SKM-1 treated with dmso at 0.1 percent for 144 hours (cell line): ENCODE measurements around the gene ALKBH3.

ENCODE experiments used
- DNase-seq: peaks from one replicate; lab custom pipeline; 2025; ENCODE audit not compliant: unreplicated experiment; lab: John Stamatoyannopoulos, UW

ALKBH3 gene

DNA sequence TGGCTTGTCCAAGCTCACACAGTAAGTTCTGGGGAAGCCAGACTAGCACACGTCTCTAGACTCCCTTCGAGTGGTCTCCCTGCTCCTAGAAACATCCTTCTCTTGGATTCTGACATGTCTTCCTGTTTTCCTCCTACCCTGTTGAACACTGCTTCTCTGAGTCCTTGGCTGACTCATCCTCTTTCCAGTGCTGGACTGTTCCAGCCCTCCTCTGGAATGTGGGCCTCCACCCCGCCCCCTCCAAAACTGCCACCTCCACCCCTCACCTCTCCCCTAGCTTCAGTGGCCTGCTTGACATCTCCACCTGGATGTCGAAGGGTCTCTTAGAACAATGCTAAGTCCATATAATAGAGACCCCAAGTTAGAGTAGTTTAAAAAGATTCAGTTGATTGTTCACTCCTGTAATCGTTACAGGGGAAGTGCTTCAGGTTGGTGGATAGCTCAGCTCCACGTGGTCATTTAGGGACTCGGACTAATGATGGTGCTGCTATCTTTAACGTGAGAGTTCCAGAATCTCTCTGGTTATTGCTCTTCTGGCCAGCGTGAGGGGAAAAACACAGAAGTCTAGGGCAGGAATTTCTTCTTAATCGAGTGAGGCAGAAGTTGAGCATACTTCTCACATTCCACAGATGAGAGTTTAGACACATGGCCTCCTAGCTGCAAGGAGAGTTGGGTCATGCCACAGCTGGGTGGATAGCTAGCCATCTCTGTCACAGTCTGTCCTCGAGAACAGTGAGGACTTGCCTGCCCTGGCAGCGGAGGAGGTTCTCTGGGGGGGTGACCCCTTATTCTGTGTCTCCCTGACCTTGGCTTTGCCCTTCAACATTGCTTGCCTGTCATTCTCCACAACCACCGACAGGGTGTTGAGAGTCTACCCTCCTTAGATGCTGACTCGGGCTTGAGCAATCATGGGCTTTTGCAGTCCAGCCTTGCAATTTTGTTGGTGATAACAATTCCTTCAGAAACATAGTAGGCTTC lies 57.1 kb downstream of the ALKBH3 start:
- peak; percentile 27 for DNase-seq

DNA sequence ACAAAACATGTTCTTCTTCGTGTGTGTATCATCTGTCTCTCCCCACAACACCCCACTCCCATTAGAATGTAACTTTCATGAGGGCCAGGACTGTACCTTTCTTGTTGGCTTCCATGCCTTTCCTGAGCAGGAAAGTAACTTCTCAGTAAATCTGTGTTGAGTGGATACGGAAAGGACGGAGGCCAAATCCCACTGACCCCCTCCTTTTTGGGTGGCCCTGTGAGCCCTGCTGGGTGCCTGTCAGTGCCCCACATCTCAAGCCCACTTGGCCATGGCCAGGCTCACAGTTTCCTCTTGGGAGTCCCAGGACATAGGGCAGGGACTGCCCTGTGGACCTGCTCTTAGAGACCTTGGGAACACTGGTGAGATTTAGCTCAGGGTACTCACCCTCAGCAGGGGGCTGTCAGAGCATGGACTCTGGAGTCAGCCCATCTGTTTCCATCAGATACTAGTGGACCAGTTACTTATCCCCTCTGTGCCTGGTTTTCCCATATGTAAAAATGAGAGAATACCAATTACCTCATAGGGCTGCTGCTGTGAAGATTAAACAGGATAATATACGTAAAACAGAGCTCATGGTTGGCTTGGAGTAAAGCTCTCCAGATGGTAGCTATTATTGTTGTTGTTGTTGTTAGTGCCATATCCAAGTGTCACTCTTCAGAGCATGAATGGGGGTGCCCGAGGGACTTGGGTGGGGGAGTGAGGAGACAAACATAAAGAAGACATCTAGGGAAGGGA lies 60.8 kb downstream of the ALKBH3 start:
- DNase-seq: no peak

DNA sequence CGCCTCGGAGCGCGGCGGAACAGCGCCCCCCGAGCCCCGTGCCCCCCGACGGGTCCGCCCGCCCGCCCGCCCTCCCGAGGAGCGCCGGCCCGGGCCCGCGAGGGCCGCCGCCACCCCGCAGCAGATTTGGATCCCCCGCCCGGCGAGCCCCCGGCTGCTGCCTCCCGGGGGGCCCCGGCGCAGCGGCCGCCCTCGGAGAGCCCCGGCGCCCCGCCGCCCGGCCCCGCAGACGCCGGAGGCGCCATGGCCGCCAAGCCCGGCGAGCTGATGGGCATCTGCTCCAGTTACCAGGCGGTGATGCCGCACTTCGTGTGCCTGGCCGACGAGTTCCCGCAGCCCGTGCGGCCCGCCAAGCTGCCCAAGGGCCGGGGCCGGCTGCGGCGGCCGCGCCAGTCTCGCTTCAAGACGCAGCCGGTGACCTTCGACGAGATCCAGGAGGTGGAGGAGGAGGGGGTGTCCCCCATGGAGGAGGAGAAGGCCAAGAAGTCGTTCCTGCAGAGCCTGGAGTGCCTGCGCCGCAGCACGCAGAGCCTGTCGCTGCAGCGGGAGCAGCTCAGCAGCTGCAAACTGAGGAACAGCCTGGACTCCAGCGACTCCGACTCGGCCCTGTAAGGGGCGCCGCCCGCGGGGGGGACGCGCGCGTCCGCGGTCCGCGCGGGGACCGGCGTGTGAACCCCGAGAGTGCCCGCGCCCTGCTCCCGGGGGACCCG lies 62.2 kb downstream of the ALKBH3 start:
- DNase-seq: no peak

DNA sequence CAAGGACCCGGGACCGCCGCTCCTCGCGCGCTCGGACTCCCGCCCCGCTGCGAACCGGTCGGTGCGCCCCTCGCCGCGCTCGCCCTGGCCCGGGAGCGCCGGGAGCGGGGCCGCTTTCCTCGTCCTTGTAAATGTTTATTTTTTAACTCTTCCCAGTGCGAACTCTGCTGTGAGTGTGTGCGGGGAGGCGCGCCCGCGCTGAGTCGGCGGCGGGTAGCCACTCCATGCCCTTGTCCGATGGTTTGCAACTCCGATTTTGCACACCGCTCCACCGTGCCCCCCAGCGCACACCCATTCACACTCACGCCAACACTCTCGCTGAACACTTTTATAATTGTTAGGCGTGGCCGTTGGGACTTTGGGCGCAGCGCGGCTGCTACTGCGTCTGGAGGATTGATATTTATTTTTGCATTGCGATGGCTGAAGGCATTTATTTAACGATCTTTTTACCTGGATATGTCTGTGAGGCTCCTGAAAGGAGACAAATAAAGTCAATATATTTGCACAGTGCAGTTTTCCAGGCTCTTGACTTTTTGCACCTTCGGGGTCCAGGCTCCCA lies 62.8 kb downstream of the ALKBH3 start:
- no peak for DNase-seq

DNA sequence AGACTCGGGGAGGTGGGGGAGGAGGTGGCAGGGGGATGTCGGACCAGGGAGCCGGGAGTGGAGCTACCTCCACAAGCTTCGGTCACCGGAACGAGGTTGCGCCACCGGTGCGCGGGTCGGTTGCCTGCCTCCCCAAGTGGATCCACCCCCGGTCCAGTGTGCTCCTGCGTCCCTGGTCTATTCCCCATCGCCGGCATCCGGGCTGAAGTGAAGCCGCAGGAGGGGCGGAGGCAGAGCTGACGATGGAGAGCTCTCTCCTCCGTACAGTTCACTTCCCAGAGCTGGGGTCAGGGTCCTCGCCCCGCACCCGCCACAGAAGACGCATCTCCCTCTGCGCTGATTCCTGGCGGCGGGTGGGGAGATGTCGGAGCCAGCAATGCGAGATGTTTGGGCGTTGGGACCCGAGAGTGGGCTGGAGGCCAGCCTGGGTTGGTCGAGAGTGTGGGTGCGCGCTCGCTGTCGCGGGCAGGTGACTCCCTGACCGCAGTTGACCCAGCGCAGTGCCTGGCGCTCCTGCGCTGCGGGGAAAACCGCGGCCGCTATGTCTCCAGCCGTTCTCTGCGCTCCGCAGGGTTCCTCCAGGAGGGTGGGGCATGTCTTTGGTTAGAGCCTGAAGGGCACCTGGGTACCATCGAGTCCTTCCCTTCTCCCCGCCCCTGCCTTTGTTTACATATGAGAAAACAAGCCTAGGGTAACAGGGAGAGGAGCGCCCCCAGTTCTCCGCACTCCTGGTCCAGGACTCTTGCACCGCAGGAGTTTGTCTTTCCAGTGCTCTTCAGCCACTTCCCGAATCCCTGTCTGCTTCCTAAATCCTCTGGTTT lies 63.5 kb downstream of the ALKBH3 start:
- no peak for DNase-seq

DNA sequence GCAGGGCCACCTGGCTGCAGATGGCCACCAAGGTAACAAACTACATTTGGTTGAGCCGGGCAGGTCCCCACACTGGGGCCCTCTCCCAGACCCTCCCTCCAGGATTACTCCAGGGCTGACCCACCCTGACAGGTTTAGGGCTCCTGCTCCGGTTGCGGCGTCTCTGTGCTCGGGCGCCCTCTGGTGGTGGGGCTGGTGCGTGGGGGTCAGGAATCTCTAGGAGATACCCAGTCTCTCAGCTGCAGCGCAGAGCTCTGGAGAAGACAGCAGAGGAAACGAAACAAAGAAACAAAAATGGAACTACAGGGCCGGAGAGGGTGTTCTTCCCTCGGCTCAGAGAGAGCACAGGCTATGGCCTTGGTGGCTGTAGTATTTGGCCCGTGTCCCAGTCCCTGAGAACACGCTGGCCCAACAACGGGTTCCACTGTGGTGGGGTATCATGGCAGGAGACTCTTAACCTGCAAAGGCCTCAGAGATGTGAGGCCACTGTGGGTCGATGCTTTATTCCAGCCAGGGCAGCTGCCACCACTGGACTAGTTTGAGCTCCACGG lies 64.2 kb downstream of the ALKBH3 start:
- peak; percentile 25 for DNase-seq

DNA sequence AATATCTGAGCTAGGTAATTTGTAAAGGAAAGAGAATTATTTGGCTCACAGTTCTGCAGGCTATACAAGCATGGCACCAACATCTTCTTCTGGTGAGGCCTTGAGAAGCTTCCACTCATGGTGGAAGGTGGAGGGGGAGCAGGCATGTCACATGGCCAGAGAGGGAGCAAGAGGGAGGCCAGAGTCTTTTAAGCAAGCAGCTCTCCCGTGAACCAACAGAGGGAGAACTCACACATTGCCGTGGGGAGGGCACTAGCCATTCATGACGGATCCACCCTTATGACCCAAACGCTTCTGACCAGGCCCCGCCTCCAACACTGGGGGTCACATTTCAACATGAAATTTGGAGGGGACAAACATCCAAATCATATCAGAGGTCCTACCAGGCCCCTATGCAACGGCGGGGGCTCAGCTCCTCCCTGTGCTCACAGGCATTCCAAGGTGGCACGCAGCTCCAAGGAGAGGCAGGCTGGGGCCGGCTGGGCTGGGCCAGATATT lies 66.4 kb downstream of the ALKBH3 start:
- DNase-seq: no peak

DNA sequence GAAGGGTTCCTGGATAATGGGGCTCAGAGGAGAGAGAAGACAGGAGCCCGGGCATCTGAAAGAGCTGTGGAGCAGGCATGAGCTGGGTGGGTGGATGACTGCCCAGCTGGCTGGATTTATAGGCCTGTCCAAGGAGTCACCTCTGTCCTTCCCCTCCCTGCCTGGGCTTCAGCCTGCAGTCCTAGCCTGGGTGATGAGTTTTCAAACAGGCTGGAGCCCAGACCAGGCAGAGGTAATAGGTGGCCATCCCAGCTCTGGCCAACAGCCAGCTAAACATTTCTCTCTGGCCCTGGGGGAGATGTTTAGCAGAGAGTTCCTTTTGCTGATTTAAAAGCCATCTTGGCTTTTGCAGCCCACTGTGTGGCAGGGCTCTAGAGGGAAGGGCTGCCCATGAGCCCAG lies 67.2 kb downstream of the ALKBH3 start:
- DNase-seq: no peak

DNA sequence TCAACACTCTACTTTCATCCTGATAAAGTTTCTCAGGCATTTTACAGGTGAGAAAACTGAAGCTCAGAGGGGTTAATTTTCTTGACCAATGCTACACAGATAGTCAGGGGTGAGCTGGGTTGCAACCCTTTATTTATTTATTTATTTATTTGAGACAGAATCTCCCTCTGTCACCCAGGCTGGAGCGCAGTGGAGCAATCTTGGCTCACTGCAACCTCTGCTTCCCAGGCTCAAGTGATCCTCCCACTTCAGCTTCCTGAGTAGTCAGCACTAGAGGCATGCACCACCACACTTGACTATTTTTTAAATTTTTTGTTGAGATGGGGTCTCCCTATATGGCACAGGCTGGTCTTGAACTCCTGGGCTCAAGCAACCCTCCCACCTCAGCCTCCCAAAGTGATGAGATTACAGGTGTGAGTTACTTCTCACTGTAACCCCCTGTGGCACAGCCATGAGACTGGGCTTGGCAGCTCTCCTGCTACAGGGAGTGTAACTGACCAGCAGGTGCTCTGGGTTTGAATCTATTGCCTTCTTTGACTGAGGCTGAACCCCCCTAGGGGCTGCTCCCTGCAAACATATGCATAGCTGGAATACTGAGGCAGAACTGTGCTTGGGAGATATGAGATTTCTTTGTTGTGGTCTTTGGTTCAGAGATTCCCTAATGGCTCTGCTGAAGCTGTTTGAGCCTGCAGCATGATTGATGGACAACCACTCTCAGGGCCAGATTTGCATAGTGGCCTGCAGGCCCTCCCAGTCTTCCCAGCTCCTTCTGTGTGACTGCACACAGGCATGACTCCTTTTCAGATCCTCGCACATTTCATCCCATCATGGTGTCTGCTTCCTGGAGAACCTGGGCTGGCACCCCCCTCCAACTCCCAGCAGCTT lies 68.0 kb downstream of the ALKBH3 start:
- no peak for DNase-seq

DNA sequence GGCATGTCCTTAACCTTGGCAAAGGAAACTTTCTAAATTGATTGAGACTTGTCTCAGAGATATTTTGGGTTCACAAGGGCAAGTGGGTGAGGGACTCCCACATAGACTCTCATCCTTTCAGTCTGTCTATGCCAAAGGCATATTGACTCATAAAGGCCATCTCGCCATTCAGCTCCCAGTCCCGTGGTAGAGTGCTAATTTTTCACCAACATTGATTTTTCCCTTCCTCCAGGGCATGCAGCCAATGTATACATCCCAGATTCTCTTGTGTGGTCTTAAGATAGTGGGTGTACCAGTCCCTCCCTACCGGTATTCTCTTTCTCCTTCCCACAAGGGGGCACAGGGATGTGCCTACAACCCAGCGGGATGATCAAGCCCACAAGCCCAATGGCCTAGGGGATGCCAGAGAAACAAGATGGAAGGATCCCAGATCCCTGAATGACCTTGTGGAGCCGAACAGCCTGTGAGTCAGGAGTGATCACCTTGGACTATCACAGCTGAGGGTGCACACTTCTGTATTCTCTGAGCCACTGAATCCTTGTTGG lies 69.8 kb downstream of the ALKBH3 start:
- DNase-seq: no peak

DNA sequence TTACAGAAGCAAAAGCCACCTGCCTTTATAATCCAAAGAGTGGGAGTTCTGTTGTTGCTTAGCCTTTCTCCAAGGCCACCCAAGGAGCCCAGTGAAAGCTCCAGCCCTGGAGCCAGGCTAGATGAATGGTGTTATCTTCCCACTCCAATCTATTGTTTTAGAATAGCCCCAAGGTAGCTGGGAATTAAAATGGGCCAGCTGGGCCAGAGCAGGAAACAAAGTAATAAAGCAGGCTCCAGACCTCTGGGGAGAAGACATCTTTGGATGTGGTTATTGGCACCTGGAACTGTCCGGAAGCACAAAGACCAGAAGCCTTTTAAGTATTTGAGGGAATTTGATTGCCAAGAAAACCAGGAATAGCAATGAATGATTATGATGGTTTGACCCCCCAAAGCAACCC lies 70.6 kb downstream of the ALKBH3 start:
- no peak for DNase-seq

DNA sequence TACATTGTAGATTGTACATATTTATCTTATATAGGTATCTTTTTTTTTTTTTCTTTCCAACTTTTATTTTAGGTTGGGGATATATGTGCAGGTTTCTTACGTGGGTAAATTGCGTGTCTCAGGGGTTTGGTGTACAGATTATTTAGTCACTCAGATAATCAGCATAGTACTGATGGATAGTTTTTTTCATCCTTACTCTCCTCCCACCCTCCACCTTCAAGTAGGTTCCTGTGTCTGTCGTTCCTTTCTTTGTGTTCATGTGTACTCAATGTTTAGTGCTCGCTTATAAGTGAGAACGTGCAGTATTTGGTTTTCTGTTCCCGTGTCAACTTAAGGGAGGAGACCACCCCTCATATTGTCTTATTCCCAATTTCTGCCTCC lies 71.4 kb downstream of the ALKBH3 start:
- no peak for DNase-seq

DNA sequence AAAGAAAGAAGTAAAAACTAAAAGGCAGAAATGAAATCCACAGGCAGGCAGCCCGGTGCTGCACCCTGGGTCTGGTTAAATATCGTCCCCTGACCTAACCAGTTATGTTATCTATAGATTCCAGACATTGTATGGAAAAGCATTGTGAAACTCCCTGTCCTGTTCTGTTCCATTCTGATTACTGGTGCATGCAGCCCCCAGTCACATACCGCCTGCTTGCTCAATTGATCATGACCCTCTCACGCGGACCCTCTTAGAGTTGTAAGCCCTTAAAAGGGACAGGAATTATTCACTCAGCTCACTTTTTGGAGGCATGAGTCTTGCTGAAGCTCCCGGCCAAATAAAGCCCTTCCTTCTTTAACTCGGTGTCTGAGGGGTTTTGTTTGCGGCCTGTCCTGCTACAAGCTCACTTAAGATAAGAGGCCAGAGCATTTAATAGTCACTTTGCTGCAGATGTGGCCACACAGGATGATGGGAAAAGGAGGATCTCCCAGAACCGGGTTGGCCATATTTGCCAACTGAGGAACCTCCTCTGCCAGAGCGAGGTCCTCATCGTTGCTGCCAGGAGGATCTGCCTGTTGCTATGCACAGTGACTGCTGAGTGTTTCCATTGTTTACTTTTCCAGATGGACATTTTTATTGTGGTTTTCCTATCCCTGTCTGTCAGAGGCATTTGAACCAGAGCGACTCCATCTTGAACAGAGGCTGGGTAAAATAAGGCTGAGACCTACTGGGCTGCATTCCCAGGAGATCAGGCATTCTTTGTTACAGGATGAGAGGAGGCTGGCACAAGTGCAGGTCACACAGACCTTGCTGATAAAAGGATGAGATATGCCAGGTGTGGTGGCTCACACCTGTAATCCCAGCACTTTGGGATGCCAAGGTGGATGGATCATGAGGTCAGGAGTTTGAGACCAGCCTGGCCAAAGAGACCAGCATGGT lies 72.0 kb downstream of the ALKBH3 start:
- DNase-seq: no peak

DNA sequence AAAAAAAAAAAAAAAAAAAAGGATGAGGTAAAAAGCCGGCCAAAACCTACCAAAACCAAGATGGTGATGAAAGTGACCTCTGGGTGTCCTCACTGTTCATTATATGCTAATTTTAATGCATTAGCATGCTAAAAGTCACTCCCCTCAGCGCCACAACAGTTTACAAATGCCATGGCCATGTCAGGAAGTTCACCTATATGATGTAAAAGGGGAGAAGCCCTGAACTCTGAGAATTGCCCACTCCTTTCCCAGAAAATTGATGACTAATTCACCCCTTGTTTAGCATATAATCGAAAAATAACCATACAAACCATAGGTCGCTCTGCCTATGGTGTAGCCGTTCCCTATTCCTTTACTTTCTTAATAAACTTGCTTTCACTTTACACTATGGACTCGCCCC lies 72.9 kb downstream of the ALKBH3 start:
- DNase-seq: no peak

DNA sequence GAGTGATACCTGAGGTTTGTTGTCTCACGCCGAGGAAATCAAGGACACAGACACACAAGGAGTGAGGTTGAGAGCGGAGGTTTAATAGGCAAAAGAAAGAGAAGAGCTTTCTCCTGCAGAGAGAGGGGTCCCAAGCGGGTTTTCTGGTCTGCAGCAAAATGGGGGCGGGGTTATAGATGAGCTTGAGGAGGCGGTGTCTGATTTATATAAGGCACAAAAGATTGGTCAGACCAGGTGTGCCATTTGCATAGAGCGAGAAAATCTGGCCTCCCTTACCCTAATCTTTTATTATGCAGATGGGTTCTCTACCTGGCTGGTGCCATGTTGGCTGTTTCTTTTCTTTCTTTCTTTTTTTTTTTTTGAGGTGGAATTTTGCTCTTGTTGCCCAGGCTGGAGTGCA lies 73.6 kb downstream of the ALKBH3 start:
- no peak for DNase-seq

DNA sequence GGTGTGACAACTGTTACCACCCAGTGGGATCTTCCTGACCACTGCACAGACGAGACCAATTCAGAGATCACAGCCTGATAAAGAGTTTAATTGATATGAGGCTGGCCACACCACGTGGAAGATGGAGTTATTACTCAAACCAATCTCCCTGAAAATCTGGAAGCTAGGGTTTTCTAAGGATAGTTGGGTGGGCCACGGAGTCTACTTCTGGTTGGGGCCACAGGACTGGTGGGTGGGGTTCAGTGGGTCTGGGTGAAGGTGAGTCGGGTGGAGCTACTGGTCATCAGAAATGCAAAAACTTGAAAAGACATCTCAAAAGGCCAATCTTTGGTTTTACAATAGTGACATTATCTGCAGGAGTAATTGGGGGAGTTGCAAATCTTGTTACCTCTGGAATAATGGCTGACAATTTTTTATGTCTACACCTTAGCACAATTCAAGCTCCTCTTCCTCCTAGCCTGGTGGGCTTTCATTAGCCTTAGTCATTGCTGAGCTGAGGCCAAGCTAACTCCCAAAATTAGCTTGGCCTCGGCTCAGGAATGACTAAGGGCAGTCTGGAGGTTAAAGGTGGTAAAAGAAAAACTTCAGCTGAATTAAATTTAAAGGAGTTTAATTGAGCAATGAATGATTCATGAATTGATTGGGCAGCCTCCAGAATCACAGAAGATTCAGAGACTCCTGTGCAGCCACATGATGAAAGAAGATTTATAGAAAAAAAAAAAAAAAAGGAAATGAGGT lies 74.9 kb downstream of the ALKBH3 start:
- DNase-seq: no peak

DNA sequence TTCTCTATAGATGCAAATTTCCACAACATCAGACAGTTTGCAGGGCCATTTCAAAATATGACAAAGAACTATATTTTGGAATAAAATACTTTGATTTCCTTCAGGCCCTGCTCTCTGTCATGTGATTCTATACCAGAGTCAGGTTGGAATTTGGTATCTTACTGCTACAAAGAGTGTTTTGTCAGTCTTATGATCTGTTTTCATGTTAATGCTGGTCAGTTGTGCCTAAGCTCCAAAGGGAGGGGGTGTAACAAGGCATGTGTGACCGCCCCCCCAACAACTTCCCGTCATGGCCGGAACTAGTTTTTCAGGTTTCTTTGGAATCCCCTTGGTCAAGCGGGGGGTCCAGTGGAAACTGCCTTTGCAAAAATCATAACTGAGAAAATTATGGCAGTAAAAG lies 76.9 kb downstream of the ALKBH3 start:
- DNase-seq: no peak
